ENCODE results near the gene FCN1.

FCN1 gene

DNA sequence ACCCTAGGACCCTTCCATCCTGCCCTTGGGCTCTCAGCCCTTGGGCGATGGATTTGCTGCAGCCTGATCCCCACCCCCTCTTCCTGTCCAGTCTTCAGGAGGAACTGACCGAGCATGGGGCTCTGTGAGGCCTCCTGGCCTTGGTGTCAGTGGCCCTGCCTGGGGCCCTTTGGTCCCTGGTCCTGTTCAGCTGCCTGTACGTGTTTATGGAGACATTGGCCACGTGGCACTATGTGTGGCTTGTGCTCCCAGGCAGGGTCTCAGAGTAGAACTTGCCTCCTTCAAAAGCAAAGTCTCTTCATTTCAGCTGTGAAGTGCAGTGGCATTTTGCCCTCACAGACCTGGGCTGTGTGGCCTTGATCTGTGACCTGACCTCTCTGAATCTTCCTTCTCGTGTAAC, 26.0 kb downstream of the FCN1 start (continued):
- TF ChIP-seq POU6F1 (CRISPR knock-in tag; IDR thresholded peaks at IDR 0.05; ENCODE audit: borderline replicate concordance, low read depth) (no peak), ISL1 (CRISPR knock-in tag; IDR thresholded peaks at IDR 0.05) (no peak), GLIS3 (CRISPR knock-in tag; IDR thresholded peaks at IDR 0.05) (no peak), ZNF8 (CRISPR knock-in tag; IDR thresholded peaks at IDR 0.05) (no peak), ZFP30 (CRISPR knock-in tag; IDR thresholded peaks at IDR 0.05) (no peak), OSR1 (CRISPR knock-in tag; IDR thresholded peaks at IDR 0.05) (no peak), ESRRG (CRISPR knock-in tag; IDR thresholded peaks at IDR 0.05) (no peak), ARNTL (CRISPR knock-in tag; IDR thresholded peaks at IDR 0.05; ENCODE audit: borderline replicate concordance, low read depth) (no peak), RARB (CRISPR knock-in tag; IDR thresholded peaks at IDR 0.05) (no peak)
- TF ChIP-seq, protein P1, sequence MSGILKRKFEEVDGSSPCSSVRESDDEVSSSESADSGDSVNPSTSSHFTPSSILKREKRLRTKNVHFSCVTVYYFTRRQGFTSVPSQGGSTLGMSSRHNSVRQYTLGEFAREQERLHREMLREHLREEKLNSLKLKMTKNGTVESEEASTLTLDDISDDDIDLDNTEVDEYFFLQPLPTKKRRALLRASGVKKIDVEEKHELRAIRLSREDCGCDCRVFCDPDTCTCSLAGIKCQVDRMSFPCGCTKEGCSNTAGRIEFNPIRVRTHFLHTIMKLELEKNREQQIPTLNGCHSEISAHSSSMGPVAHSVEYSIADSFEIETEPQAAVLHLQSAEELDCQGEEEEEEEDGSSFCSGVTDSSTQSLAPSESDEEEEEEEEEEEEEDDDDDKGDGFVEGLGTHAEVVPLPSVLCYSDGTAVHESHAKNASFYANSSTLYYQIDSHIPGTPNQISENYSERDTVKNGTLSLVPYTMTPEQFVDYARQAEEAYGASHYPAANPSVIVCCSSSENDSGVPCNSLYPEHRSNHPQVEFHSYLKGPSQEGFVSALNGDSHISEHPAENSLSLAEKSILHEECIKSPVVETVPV (CRISPR knock-in tag; IDR thresholded peaks at IDR 0.05), result no peak
- TF ChIP-seq, protein P2, sequence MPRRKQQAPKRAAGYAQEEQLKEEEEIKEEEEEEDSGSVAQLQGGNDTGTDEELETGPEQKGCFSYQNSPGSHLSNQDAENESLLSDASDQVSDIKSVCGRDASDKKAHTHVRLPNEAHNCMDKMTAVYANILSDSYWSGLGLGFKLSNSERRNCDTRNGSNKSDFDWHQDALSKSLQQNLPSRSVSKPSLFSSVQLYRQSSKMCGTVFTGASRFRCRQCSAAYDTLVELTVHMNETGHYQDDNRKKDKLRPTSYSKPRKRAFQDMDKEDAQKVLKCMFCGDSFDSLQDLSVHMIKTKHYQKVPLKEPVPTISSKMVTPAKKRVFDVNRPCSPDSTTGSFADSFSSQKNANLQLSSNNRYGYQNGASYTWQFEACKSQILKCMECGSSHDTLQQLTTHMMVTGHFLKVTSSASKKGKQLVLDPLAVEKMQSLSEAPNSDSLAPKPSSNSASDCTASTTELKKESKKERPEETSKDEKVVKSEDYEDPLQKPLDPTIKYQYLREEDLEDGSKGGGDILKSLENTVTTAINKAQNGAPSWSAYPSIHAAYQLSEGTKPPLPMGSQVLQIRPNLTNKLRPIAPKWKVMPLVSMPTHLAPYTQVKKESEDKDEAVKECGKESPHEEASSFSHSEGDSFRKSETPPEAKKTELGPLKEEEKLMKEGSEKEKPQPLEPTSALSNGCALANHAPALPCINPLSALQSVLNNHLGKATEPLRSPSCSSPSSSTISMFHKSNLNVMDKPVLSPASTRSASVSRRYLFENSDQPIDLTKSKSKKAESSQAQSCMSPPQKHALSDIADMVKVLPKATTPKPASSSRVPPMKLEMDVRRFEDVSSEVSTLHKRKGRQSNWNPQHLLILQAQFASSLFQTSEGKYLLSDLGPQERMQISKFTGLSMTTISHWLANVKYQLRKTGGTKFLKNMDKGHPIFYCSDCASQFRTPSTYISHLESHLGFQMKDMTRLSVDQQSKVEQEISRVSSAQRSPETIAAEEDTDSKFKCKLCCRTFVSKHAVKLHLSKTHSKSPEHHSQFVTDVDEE (CRISPR knock-in tag; IDR thresholded peaks at IDR 0.05), result no peak

- no peak for TF ChIP-seq RARB (CRISPR knock-in tag; IDR thresholded peaks at IDR 0.05)
- no peak for TF ChIP-seq BACH2 (CRISPR knock-in tag; IDR thresholded peaks at IDR 0.05; ENCODE audit: borderline replicate concordance)
- no peak for TF ChIP-seq ZNF70 (CRISPR knock-in tag; IDR thresholded peaks at IDR 0.05)
- no peak for TF ChIP-seq ZNF565 (CRISPR knock-in tag; conservative IDR thresholded peaks at IDR 0.05; ENCODE audit: low read depth)
- TF ChIP-seq, protein P2 (CRISPR knock-in tag; IDR thresholded peaks at IDR 0.05), result no peak
- no peak for ATAC-seq
Observed at GRCh38 chr9:134891053-134891452, 26.7 kb downstream of the FCN1 start.

- ATAC-seq, result no peak
- TF ChIP-seq SNAI2 (CRISPR knock-in tag; IDR thresholded peaks at IDR 0.05), result no peak
- no peak for TF ChIP-seq TCF4 (CRISPR knock-in tag; IDR thresholded peaks at IDR 0.05; ENCODE audit: borderline replicate concordance)
- no peak for TF ChIP-seq POU6F1 (CRISPR knock-in tag; IDR thresholded peaks at IDR 0.05; ENCODE audit: borderline replicate concordance, low read depth)
- TF ChIP-seq ISL1 (CRISPR knock-in tag; IDR thresholded peaks at IDR 0.05), result no peak
- no peak for TF ChIP-seq ESRRG (CRISPR knock-in tag; IDR thresholded peaks at IDR 0.05)
- TF ChIP-seq, protein P2 (CRISPR knock-in tag; IDR thresholded peaks at IDR 0.05), result no peak
- no peak for TF ChIP-seq ZNF565 (CRISPR knock-in tag; conservative IDR thresholded peaks at IDR 0.05; ENCODE audit: low read depth)
- TF ChIP-seq ZFP30 (CRISPR knock-in tag; IDR thresholded peaks at IDR 0.05), result no peak
- no peak for TF ChIP-seq PPARA (CRISPR knock-in tag; IDR thresholded peaks at IDR 0.05; ENCODE audit: borderline replicate concordance)
- TF ChIP-seq ZNF70 (CRISPR knock-in tag; IDR thresholded peaks at IDR 0.05), result no peak
- no peak for TF ChIP-seq GLIS3 (CRISPR knock-in tag; IDR thresholded peaks at IDR 0.05)
Observed at GRCh38 chr9:134890155-134890495, 27.6 kb downstream of the FCN1 start.

All from SK-N-SH treated with all-trans-retinoic acid at 6 μM for 48 hours (cell line).